Stimulated activated effector memory CD8-positive, alpha-beta T cell treated with anti-CD3 and anti-CD28 coated beads, Interleukin-12 subunit alpha, Interleukin-12 subunit beta, amount 100 ng/mL, for 72 hours (primary cell): ENCODE results near the gene SUGCT.

Experiments
- ATAC-seq: fragments of 150-1000 bp; cut with Tn5 transposase; 2 replicates; pipeline ENCODE4 v1.10.0; 2021
- DNase-seq, 2 donors: peaks; one replicate each; pipeline ENCODE4 v3.0.0; 2021 to 2022; ENCODE audit warnings: low spot score in 2 of 2
- H3K27ac Mint-ChIP-seq: one replicate; pipeline ENCODE4 v1.8.0; 2022; ENCODE audit warnings: mild to moderate bottlenecking, mixed read lengths
- H3K36me3 Mint-ChIP-seq: one replicate; pipeline ENCODE4 v1.8.0; 2022; ENCODE audit warnings: mild to moderate bottlenecking, mixed read lengths
- H3K4me1 Mint-ChIP-seq: one replicate; pipeline ENCODE4 v1.8.0; 2022; ENCODE audit warnings: mixed read lengths
- H3K4me3 Mint-ChIP-seq: one replicate; pipeline ENCODE4 v1.8.0; 2022; ENCODE audit warnings: mild to moderate bottlenecking, mixed read lengths
- H3K9me3 Mint-ChIP-seq: one replicate; pipeline ENCODE4 v1.8.0; 2022; ENCODE audit warnings: mixed read lengths

The SUGCT gene

GRCh38 chr7:40437498-40437897 lies 302.7 kb downstream of the SUGCT start:
- Mint-ChIP-seq H3K9me3 (peaks cover 13% of the 10 kb centered on the region), H3K4me1 (no peaks in the 10 kb centered on the region), H3K4me3 (no peak overlapping the region), H3K36me3 (no peaks in the 10 kb centered on the region), H3K27ac (no peak overlapping the region)
- ATAC-seq (no peak), DNase-seq (no peak)

- H3K4me3 Mint-ChIP-seq: no peak overlapping the region
- H3K36me3 Mint-ChIP-seq: no peaks in the 10 kb centered on the region
- ATAC-seq: no peak
- no peak overlapping the region for H3K27ac Mint-ChIP-seq
- H3K4me1 Mint-ChIP-seq: no peaks in the 10 kb centered on the region
- H3K9me3 Mint-ChIP-seq: peaks cover 9% of the 10 kb centered on the region
- DNase-seq: no peak
Measured at GRCh38 chr7:40437936-40438634, 303.3 kb downstream of the SUGCT start.

- Mint-ChIP-seq H3K27ac (no peak overlapping the region), H3K4me1 (no peaks in the 10 kb centered on the region), H3K4me3 (no peak overlapping the region), H3K9me3 (peaks cover 6% of the 10 kb centered on the region), H3K36me3 (no peaks in the 10 kb centered on the region)
- ATAC-seq (no peak), DNase-seq (no peak)
Measured at GRCh38 chr7:40439686-40440085, 304.9 kb downstream of the SUGCT start.

GRCh38 chr7:40447345-40447744 lies 312.5 kb downstream of the SUGCT start:
- Mint-ChIP-seq H3K27ac (no peak overlapping the region), H3K4me3 (no peak overlapping the region), H3K9me3 (peaks cover 8% of the 10 kb centered on the region), H3K36me3 (no peaks in the 10 kb centered on the region), H3K4me1 (no peaks in the 10 kb centered on the region)
- no peak for ATAC-seq
- DNase-seq: no peak

GRCh38 chr7:40455485-40455884 lies 320.7 kb downstream of the SUGCT start:
- no peak overlapping the region for H3K4me3 Mint-ChIP-seq
- no peak overlapping the region for H3K27ac Mint-ChIP-seq
- H3K4me1 Mint-ChIP-seq: no peaks in the 10 kb centered on the region
- H3K36me3 Mint-ChIP-seq: no peaks in the 10 kb centered on the region
- no peak for DNase-seq
- no peak for ATAC-seq
- H3K9me3 Mint-ChIP-seq: peaks cover 13% of the 10 kb centered on the region

- DNase-seq: no peak
- no peak for ATAC-seq
- Mint-ChIP-seq H3K4me3 (no peak overlapping the region), H3K9me3 (peaks cover 21% of the 10 kb centered on the region), H3K27ac (no peak overlapping the region), H3K4me1 (no peaks in the 10 kb centered on the region), H3K36me3 (no peaks in the 10 kb centered on the region)
Measured at GRCh38 chr7:40457776-40458480, 323.1 kb downstream of the SUGCT start.

GRCh38 chr7:40463446-40463845 lies 328.6 kb downstream of the SUGCT start:
- H3K4me3 Mint-ChIP-seq: no peak overlapping the region
- no peaks in the 10 kb centered on the region for H3K4me1 Mint-ChIP-seq
- no peaks in the 10 kb centered on the region for H3K36me3 Mint-ChIP-seq
- H3K27ac Mint-ChIP-seq: no peak overlapping the region
- H3K9me3 Mint-ChIP-seq: peaks cover 18% of the 10 kb centered on the region
- ATAC-seq (no peak), DNase-seq (no peak)

GRCh38 chr7:40468891-40469864 lies 334.4 kb downstream of the SUGCT start:
- peaks cover 21% of the 10 kb centered on the region for H3K9me3 Mint-ChIP-seq
- DNase-seq: no peak
- ATAC-seq: no peak
- no peak overlapping the region for H3K27ac Mint-ChIP-seq
- H3K4me3 Mint-ChIP-seq: no peak overlapping the region
- H3K4me1 Mint-ChIP-seq: no peaks in the 10 kb centered on the region
- H3K36me3 Mint-ChIP-seq: no peaks in the 10 kb centered on the region

GRCh38 chr7:40470091-40470592 lies 335.3 kb downstream of the SUGCT start:
- no peaks in the 10 kb centered on the region for H3K36me3 Mint-ChIP-seq

GRCh38 chr7:40470817-40471216 lies 336.0 kb downstream of the SUGCT start:
- DNase-seq: no peak
- H3K4me1 Mint-ChIP-seq: no peaks in the 10 kb centered on the region
- no peak for ATAC-seq
- no peaks in the 10 kb centered on the region for H3K36me3 Mint-ChIP-seq
- H3K4me3 Mint-ChIP-seq: no peak overlapping the region
- peaks cover 21% of the 10 kb centered on the region for H3K9me3 Mint-ChIP-seq
- no peak overlapping the region for H3K27ac Mint-ChIP-seq

More at GRCh38 chr7:40470091-40470592, 335.3 kb downstream of the SUGCT start:
- Mint-ChIP-seq H3K4me3 (no peak overlapping the region), H3K27ac (no peak overlapping the region), H3K9me3 (peaks cover 21% of the 10 kb centered on the region), H3K4me1 (no peaks in the 10 kb centered on the region)
- no peak for DNase-seq
- no peak for ATAC-seq

- H3K27ac Mint-ChIP-seq: no peak overlapping the region
- H3K4me3 Mint-ChIP-seq: no peak overlapping the region
- no peaks in the 10 kb centered on the region for H3K4me1 Mint-ChIP-seq
- no peaks in the 10 kb centered on the region for H3K36me3 Mint-ChIP-seq
- peaks cover 17% of the 10 kb centered on the region for H3K9me3 Mint-ChIP-seq
- ATAC-seq (no peak), DNase-seq (no peak)
Measured at GRCh38 chr7:40471891-40472290, 337.1 kb downstream of the SUGCT start.

GRCh38 chr7:40474790-40475680 lies 340.2 kb downstream of the SUGCT start:
- DNase-seq: no peak

GRCh38 chr7:40475681-40475982 lies 340.8 kb downstream of the SUGCT start:
- H3K27ac Mint-ChIP-seq: no peak overlapping the region
- H3K4me3 Mint-ChIP-seq: no peak overlapping the region
- H3K9me3 Mint-ChIP-seq: peaks cover 9% of the 10 kb centered on the region
- H3K4me1 Mint-ChIP-seq: no peaks in the 10 kb centered on the region
- ATAC-seq: no peak
- H3K36me3 Mint-ChIP-seq: no peaks in the 10 kb centered on the region
- no peak for DNase-seq

More at GRCh38 chr7:40474790-40475680, 340.2 kb downstream of the SUGCT start:
- H3K9me3 Mint-ChIP-seq: peaks cover 14% of the 10 kb centered on the region
- no peak overlapping the region for H3K27ac Mint-ChIP-seq
- ATAC-seq: peak; percentile 68
- H3K4me1 Mint-ChIP-seq: no peaks in the 10 kb centered on the region
- no peaks in the 10 kb centered on the region for H3K36me3 Mint-ChIP-seq
- H3K4me3 Mint-ChIP-seq: no peak overlapping the region

- Mint-ChIP-seq H3K9me3 (peaks cover 8% of the 10 kb centered on the region), H3K27ac (no peak overlapping the region), H3K4me1 (no peaks in the 10 kb centered on the region), H3K4me3 (no peak overlapping the region), H3K36me3 (no peaks in the 10 kb centered on the region)
- ATAC-seq: no peak
- DNase-seq: no peak
Measured at GRCh38 chr7:40477094-40477493, 342.3 kb downstream of the SUGCT start.
